PC-3 (cell line): ENCODE data around the gene FAM221B.

ENCODE experiments used
- CTCF ChIP-seq: fragments of 300-600 bp; sonication (generic); conservative IDR thresholded peaks from 2 replicates; pipeline ENCODE4 v1.5.1; 2017; ENCODE audit warnings: antibody characterized with exemption, low read depth, mild to moderate bottlenecking, low read length
- EZH2 ChIP-seq: fragments of 300-600 bp; sonication (generic); IDR thresholded peaks from one replicate; pipeline ENCODE4 v1.6.1; 2017; ENCODE audit warnings: antibody characterized with exemption, mild to moderate bottlenecking, low read length; ENCODE audit not compliant: unreplicated experiment
- EZH2phosphoT487 ChIP-seq: fragments of 300-600 bp; sonication (generic); IDR thresholded peaks from 2 replicates; pipeline ENCODE4 v1.6.1; 2018; ENCODE audit warnings: mild to moderate bottlenecking, antibody characterized with exemption, low read length, borderline replicate concordance

DNA sequence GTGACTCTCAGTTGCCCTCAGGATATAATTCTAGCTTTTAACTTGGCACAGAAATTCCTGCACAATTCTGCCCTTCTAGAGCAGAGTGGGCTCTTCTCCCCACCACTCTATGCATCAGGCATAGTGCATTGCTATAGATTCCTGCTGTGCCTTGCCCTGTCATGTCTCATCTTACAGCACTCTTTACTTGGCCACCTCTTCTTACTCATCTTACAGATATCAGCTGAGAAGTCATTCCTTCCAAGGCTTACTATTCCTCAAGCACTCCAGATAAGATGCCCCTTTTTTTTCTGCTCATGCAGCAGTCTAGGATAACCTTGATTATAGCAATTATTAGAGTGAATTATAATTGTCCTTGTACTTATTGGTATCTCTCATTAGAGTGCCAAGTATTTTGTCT lies 5.6 kb downstream of the FAM221B start:
- TF ChIP-seq CTCF (no peak), EZH2 (no peak), EZH2phosphoT487 (no peak)
